Measurements from ENCODE around the gene PKNOX2.

DNA sequence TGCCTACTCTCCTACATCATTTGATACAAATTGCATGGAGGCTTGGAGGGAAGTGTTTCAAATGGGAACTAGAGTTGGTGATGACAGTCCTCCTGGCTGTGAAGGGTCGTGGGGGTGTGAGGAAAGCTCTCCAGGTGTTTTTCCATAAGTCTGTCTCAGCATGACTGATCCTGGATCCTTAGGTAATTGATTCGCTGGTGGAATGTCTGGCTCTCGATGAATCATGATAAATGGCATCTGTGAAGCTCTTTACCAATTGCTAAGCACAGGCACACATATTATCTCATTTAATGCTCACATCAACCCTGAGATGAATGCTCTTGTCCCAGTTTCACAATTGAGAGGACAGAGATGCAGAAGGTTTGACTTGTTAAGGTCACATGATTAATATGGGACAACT, 107.5 kb downstream of the PKNOX2 start:
- TF ChIP-seq CTCF (IDR thresholded peaks at IDR 0.05): no peak
- no peak for TF ChIP-seq POLR2A (IDR thresholded peaks at IDR 0.05)
